Lung (tissue), 12 donors: ENCODE data around the gene CORO1C. TPM values are rescaled to one million over a fixed set of nuclear protein-coding genes. Genes with fewer than 3 reads are reported as not detected.

ENCODE experiments used
- ATAC-seq: fragments of 200-7000 bp; cut with Tn5 transposase; one replicate; pipeline ENCODE4 v1.9.1; 2020; ENCODE audit warnings: moderate number of reproducible peaks; ENCODE audit not compliant: insufficient read depth, low FRiP score
- DNase-seq, 3 donors: peaks; one replicate each; pipeline ENCODE4 v3.0.0-alpha.2; 2013 to 2017
- H3K27ac ChIP-seq, 2 donors: one replicate each; pipeline ENCODE4 v1.5.1; 2013; ENCODE audit warnings: mild to moderate bottlenecking in 2 of 2, moderate library complexity in 2 of 2, control low read depth in 1 of 2, inconsistent platforms in 1 of 2, low read depth in 1 of 2, low read length in 1 of 2
- H3K27me3 ChIP-seq, 3 donors: one replicate each; pipeline ENCODE4 v1.5.1; 2013; ENCODE audit warnings: low read length in 2 of 3; ENCODE audit not compliant: control insufficient read depth in 3 of 3, insufficient read depth in 3 of 3
- H3K36me3 ChIP-seq, 4 donors: one replicate each; pipeline ENCODE4 v1.5.1; 2013; ENCODE audit warnings: low read length in 4 of 4, mild to moderate bottlenecking in 1 of 4, moderate library complexity in 1 of 4; ENCODE audit not compliant: control insufficient read depth in 4 of 4, insufficient read depth in 4 of 4
- H3K4me1 ChIP-seq, 5 donors: one replicate each; pipeline ENCODE4 v1.5.1; 2013; ENCODE audit warnings: low read length in 5 of 5, mild to moderate bottlenecking in 2 of 5, moderate library complexity in 1 of 5; ENCODE audit not compliant: control insufficient read depth in 5 of 5, insufficient read depth in 5 of 5
- H3K4me3 ChIP-seq: one replicate; pipeline ENCODE4 v1.5.1; 2013; ENCODE audit warnings: mild to moderate bottlenecking, control low read depth, moderate library complexity
- H3K9ac ChIP-seq, 2 donors: one replicate each; pipeline ENCODE4 v1.5.1; 2013; ENCODE audit warnings: low read length in 2 of 2, control low read depth in 1 of 2; ENCODE audit not compliant: insufficient read depth in 1 of 2
- H3K9me3 ChIP-seq, 4 donors: one replicate each; pipeline ENCODE4 v1.5.1; 2013; ENCODE audit warnings: low read length in 3 of 4, mild to moderate bottlenecking in 1 of 4, moderate library complexity in 1 of 4; ENCODE audit not compliant: control insufficient read depth in 4 of 4, insufficient read depth in 3 of 4
- CTCF ChIP-seq: IDR thresholded peaks from 2 replicates; pipeline ENCODE4 v1.5.1; 2012; ENCODE audit warnings: mild to moderate bottlenecking; ENCODE audit errors: control extremely low read depth, extremely low read depth
- WGBS, 2 donors: extraction: QIAGEN DNeasy Blood & Tissue Kit; methylation state at CpG; one replicate each; pipeline ENCODE4 v1.1.7; 2013; 5-methylcytosine and 5-hydroxymethylcytosine counted together
- polyA plus RNA-seq, 2 donors: library from polyadenylated mRNA; stranded (reverse); fragments of 200-250 nt; gene quantifications; one replicate each; pipeline ENCODE4 v1.2.1, GENCODE V29; 2013
- total RNA-seq, 2 donors: library from RNA; depleted of rRNA in 1 of 2; stranded (reverse); fragments of >200 nt in 1 of 2; gene quantifications; one replicate each; pipeline ENCODE4 v1.2.1, GENCODE V29; 2014 to 2021
- donor health status: control.
- donor health status: control.
- donor health status: Bipolar disorder and iron deficiency.
- donor health status: healthy.
- donor health status: DM: yes; HTN: yes; CAD: no.

Gene CORO1C
- total and polyA plus RNA-seq, 4 donors = 36.4 to 227 (median 105) TPM

GRCh38 chr12:108681317-108681716, 50.0 kb downstream of the CORO1C start:
- DNase-seq = no peak
- H3K36me3 ChIP-seq = peaks cover 4 to 11% (median 10%) of the 10 kb centered on the region in 4 donors
- 91 to 93% methylated on average over 1 of the region's 1 CpG for WGBS, 2 donors
- H3K4me1 ChIP-seq = peaks cover 0 to 25% (median 12%) of the 10 kb centered on the region in 5 donors
- H3K9ac ChIP-seq = no peak overlapping the region
- no peak overlapping the region for H3K27ac ChIP-seq
- no peaks in the 10 kb centered on the region for H3K27me3 ChIP-seq
- no peak overlapping the region for H3K4me3 ChIP-seq
- TF ChIP-seq CTCF = no peak
- H3K9me3 ChIP-seq = no peaks in the 10 kb centered on the region
- ATAC-seq = no peak

DNA sequence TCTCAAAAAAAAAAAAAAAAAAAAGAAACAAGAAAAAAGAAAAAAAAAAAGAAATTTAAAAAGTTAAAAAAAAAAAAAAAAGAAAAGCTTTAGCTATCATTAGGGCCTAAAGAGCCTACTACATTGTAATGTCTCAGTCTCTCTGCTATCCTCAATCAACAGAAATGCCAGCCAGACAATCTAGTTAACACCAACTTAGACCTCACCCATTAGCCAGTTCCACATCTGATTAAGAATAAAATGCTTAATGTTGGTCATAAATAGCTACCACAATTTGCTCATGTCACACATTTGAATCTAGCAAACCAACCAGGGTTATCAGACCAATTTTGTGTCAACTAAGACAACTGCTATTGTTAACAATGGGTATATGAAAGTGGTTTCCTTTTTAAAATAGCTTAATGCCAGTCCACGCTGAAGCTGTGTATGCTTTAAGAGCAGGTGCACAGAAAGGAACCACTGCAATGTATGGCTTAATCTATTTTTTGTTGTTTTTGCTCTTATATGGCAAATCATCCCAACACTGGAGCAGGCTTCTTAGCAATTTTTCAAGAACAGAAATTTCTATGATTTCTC, 52.1 kb downstream of the CORO1C start:
- DNase-seq (no peak), ATAC-seq (no peak)
- no peaks in the 10 kb centered on the region for H3K9me3 ChIP-seq
- no peak for TF ChIP-seq CTCF
- 65 to 79% methylated on average over 1 of the region's 1 CpG for WGBS, 2 donors
- H3K4me3 ChIP-seq = no peak overlapping the region
- peaks cover 4 to 17% (median 10%) of the 10 kb centered on the region in 4 donors for H3K36me3 ChIP-seq
- H3K27ac ChIP-seq = peak overlapping the region in 1 of 2 donors; percentile 9
- no peaks in the 10 kb centered on the region for H3K27me3 ChIP-seq
- H3K9ac ChIP-seq = no peak overlapping the region
- peaks cover 0 to 12% (median 0%) of the 10 kb centered on the region in 5 donors for H3K4me1 ChIP-seq

DNA sequence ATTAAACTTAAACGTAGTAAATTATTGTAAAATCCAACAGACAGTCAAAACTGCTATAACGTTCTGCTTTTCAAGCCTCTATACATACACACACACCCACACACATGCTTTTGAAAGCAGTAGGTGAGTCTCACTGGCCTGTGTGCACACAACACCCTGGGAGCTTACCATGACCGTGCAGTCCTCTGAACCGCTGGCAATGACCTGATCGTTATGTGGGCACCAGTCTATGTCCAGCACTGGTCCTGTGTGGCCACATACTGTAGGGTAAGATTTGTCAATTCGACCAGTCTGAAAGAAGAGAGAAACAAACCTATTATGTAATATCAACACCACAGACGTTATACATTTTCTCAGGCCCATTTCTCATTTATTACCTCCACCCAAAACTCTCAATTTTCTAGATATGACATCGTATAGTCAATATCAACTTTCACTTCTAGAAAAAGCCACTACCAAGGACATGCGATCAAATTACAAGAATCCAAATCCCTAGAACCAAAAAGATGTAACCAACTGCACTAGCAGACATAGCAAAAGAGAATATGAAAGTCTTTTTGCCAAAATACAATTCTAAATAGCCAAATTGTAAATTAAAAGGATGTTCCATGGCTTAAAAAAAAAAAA, 53.1 kb downstream of the CORO1C start:
- Histone ChIP-seq H3K4me3 (no peak overlapping the region), H3K9ac (no peak overlapping the region), H3K27me3 (no peaks in the 10 kb centered on the region), H3K4me1 (peaks cover 0 to 10% (median 0%) of the 10 kb centered on the region in 5 donors), H3K9me3 (no peaks in the 10 kb centered on the region), H3K27ac (no peak overlapping the region), H3K36me3 (peaks cover 4 to 20% (median 10%) of the 10 kb centered on the region in 4 donors)
- DNase-seq (no peak), ATAC-seq (no peak)
- TF ChIP-seq CTCF = no peak
- WGBS, 2 donors = 76 to 80% methylated on average over 9 of the region's 9 CpGs

- H3K27ac ChIP-seq = no peak overlapping the region
- no peak overlapping the region for H3K4me3 ChIP-seq
- WGBS, 2 donors = 80 to 82% methylated on average over 3 of the region's 3 CpGs
- H3K36me3 ChIP-seq = peaks cover 5 to 21% (median 11%) of the 10 kb centered on the region in 4 donors
- H3K4me1 ChIP-seq = peaks cover 0 to 10% (median 0%) of the 10 kb centered on the region in 5 donors
- no peak overlapping the region for H3K9ac ChIP-seq
- H3K9me3 ChIP-seq = no peaks in the 10 kb centered on the region
- H3K27me3 ChIP-seq = no peaks in the 10 kb centered on the region
- TF ChIP-seq CTCF = no peak
- ATAC-seq (no peak), DNase-seq (no peak)
Measured at GRCh38 chr12:108677381-108677780, 53.9 kb downstream of the CORO1C start.
